ENCODE measurements around the gene POU4F2.

GRCh38 chr4:146637621-146638332, 916 bp upstream of the POU4F2 start:
- TF ChIP-seq CTCF (IDR thresholded peaks at IDR 0.05), result no peak
- no peak for TF ChIP-seq POLR2A (IDR thresholded peaks at IDR 0.05)
